Measurements from ENCODE around the gene OR11H12. TPM values are rescaled to one million over a fixed set of nuclear protein-coding genes. Genes with fewer than 3 reads are reported as not detected.
"Not testable (repeated sequence)": the region's sequence is repeated elsewhere in the genome, so short reads cannot be mapped to it uniquely, and the experiment has no call there.

Gene OR11H12
- not detected for total RNA-seq

- no CpG with 5 or more reads among the region's 3 CpGs for WGBS, 2 donors
- DNase-seq; H3K4me3 ChIP-seq; H3K36me3 ChIP-seq (replicated peaks in 1 of 2; ENCODE audit: insufficient read depth in 1 of 2, low read depth in 2 of 2); H3K27ac ChIP-seq; intact Hi-C loops (cut with DNase I); H3K9me3 ChIP-seq; ATAC-seq; H3K4me1 ChIP-seq; H3K27me3 ChIP-seq: not testable (repeated sequence)
These were observed at the start of gene OR11H12 for GRCh38 chr14:18600817-18601216. OR11H12 (plus strand) TSS chr14:18601117; CDS start chr14:18601117, 0 bp downstream.

GRCh38 chr14:18582908-18583307 is 18.0 kb upstream of the OR11H12 start:
- H3K27ac ChIP-seq; H3K27me3 ChIP-seq; intact Hi-C loops (cut with DNase I); DNase-seq; ATAC-seq; H3K36me3 ChIP-seq (replicated peaks in 1 of 2; ENCODE audit: insufficient read depth in 1 of 2, low read depth in 2 of 2); H3K9me3 ChIP-seq; H3K4me1 ChIP-seq; H3K4me3 ChIP-seq: not testable (repeated sequence)
- WGBS, 2 donors, result 34 to 80% methylated on average over 2 to 4 of the region's 31 CpGs

GRCh38 chr14:18626610-18627213 is 25.8 kb downstream of the OR11H12 start:
- intact Hi-C loops (cut with DNase I); DNase-seq; ATAC-seq; H3K27me3 ChIP-seq; H3K36me3 ChIP-seq (replicated peaks in 1 of 2; ENCODE audit: insufficient read depth in 1 of 2, low read depth in 2 of 2); H3K4me3 ChIP-seq; H3K4me1 ChIP-seq; H3K27ac ChIP-seq; H3K9me3 ChIP-seq: not testable (repeated sequence)
- WGBS, 2 donors, result no CpG with 5 or more reads among the region's 32 CpGs

GRCh38 chr14:18636066-18636465 is 35.1 kb downstream of the OR11H12 start:
- H3K4me1 ChIP-seq; H3K27ac ChIP-seq; H3K27me3 ChIP-seq; H3K36me3 ChIP-seq (replicated peaks in 1 of 2; ENCODE audit: insufficient read depth in 1 of 2, low read depth in 2 of 2); ATAC-seq; intact Hi-C loops (cut with DNase I); H3K4me3 ChIP-seq; DNase-seq; H3K9me3 ChIP-seq: not testable (repeated sequence)
- WGBS, 2 donors, result no CpG with 5 or more reads among the region's 11 CpGs

- ATAC-seq, result not testable (repeated sequence)
These were observed 37.1 kb downstream of the OR11H12 start for GRCh38 chr14:18638032-18638431.

GRCh38 chr14:18638785-18639184 is 37.9 kb downstream of the OR11H12 start:
- DNase-seq; H3K4me1 ChIP-seq; H3K4me3 ChIP-seq; H3K27me3 ChIP-seq; H3K27ac ChIP-seq; intact Hi-C loops (cut with DNase I); ATAC-seq; H3K36me3 ChIP-seq (replicated peaks in 1 of 2; ENCODE audit: insufficient read depth in 1 of 2, low read depth in 2 of 2); H3K9me3 ChIP-seq: not testable (repeated sequence)
- WGBS, 2 donors, result 5 to 7% methylated on average over 2 to 3 of the region's 4 CpGs

More at GRCh38 chr14:18638032-18638431, 37.1 kb downstream of the OR11H12 start:
- H3K4me1 ChIP-seq; H3K27ac ChIP-seq; H3K36me3 ChIP-seq (replicated peaks in 1 of 2; ENCODE audit: insufficient read depth in 1 of 2, low read depth in 2 of 2); intact Hi-C loops (cut with DNase I); H3K27me3 ChIP-seq; DNase-seq; H3K4me3 ChIP-seq; H3K9me3 ChIP-seq: not testable (repeated sequence)

- WGBS, 2 donors, result 44 to 61% methylated on average over 13 to 22 of the region's 45 CpGs
- H3K9me3 ChIP-seq; H3K36me3 ChIP-seq (replicated peaks in 1 of 2; ENCODE audit: insufficient read depth in 1 of 2, low read depth in 2 of 2); intact Hi-C loops (cut with DNase I); H3K4me1 ChIP-seq; H3K27ac ChIP-seq; ATAC-seq; DNase-seq; H3K27me3 ChIP-seq; H3K4me3 ChIP-seq: not testable (repeated sequence)
These were observed 45.3 kb downstream of the OR11H12 start for GRCh38 chr14:18646075-18646730.

Small RNA genes lying within 50 kb of the gene (small RNA-seq; reads per million reads assigned to genes)
- gene CR383656.6, result not detected
- gene CR383656.7, result not detected
- not detected for gene CR383656.9
